Left lung (tissue), 10 donors: ENCODE results near the gene MYBBP1A. TPM values are rescaled to one million over a fixed set of nuclear protein-coding genes. Genes with fewer than 3 reads are reported as not detected.
A peak's percentile ranks its signal among the peaks of the same experiment; 100 is the strongest.

Experiments used
- ATAC-seq: fragments of 200-7000 bp; cut with Tn5 transposase; one replicate; pipeline ENCODE4 v1.9.1; 2020; ENCODE audit warnings: moderate library complexity
- DNase-seq, 4 donors: peaks; one replicate each; pipeline ENCODE4 v3.0.0-alpha.2; 2013 to 2020
- H3K27ac ChIP-seq, 2 donors: fragments of 200-600 bp; sonication (generic) in 1 of 2; one replicate each; pipeline versions ENCODE4 v1.5.0 to v1.8.0; 2020 to 2021
- H3K27me3 ChIP-seq, 2 donors: fragments of 200-600 bp; sonication (generic) in 1 of 2; one replicate each; pipeline versions ENCODE4 v1.5.0 to v1.8.0; 2020 to 2021
- H3K36me3 ChIP-seq, 2 donors: fragments of 200-600 bp; sonication (generic) in 1 of 2; one replicate each; pipeline versions ENCODE4 v1.5.0 to v1.8.0; 2020 to 2021
- H3K4me1 ChIP-seq, 2 donors: fragments of 200-600 bp; one replicate each; pipeline ENCODE4 v1.8.0; 2021
- H3K4me3 ChIP-seq, 2 donors: fragments of 200-600 bp; sonication (generic) in 1 of 2; one replicate each; pipeline versions ENCODE4 v1.5.0 to v1.8.0; 2020 to 2021; ENCODE audit warnings: mild to moderate bottlenecking in 1 of 2
- H3K9me3 ChIP-seq, 2 donors: fragments of 200-600 bp; sonication (generic) in 1 of 2; one replicate each; pipeline versions ENCODE4 v1.5.0 to v1.8.0; 2020 to 2021
- CTCF ChIP-seq, 2 donors: fragments of 200-600 bp; sonication (generic) in 1 of 2; IDR thresholded peaks; one replicate each; pipeline versions ENCODE4 v1.5.0 to v1.8.0; 2021; ENCODE audit warnings: antibody characterized with exemption in 2 of 2
- intact Hi-C, 2 donors: fragments of 100-400 bp; cut with DNase I; formaldehyde crosslinking; loops; one replicate each; pipeline versions ENCODE4 v1.11.2 to v1.14.2; 2022
- polyA plus RNA-seq, 6 donors: library from polyadenylated mRNA; unstranded; fragments of 120-200 nt; gene quantifications; one replicate each; pipeline ENCODE4 v1.2.1, GENCODE V29; 2013; ENCODE audit not compliant: insufficient read length in 6 of 6
- total RNA-seq, 2 donors: library from RNA; stranded (reverse); fragmentation: NEBNext Ultra II Directional; extraction: Animal tissue kit (Norgen Biotek cat#: 25700); gene quantifications; one replicate each; pipeline ENCODE4 v1.2.1, GENCODE V29; 2021
- donor health status: DM: no; HTN: yes; CAD: no.
- donor health status: DM: no; HTN: no; CAD: no.

Gene MYBBP1A
- total and polyA plus RNA-seq, 8 donors = 28.6 to 53.8 (median 40.6) TPM

GRCh38 chr17:4562015-4562969, 7.1 kb upstream of the MYBBP1A start:
- Histone ChIP-seq H3K27me3 (no peaks in the 10 kb centered on the region), H3K4me3 (no peak overlapping the region), H3K9me3 (no peaks in the 10 kb centered on the region), H3K27ac (no peak overlapping the region), H3K36me3 (no peaks in the 10 kb centered on the region), H3K4me1 (peaks cover 0 to 8% of the 10 kb centered on the region in 2 donors)
- TF ChIP-seq CTCF (IDR thresholded peaks at IDR 0.05) = no peak
- intact Hi-C loops = no loop called here
- no peak for DNase-seq
- no peak for ATAC-seq

GRCh38 chr17:4560837-4561256, 5.7 kb upstream of the MYBBP1A start:
- Histone ChIP-seq H3K4me3 (no peak overlapping the region), H3K36me3 (no peaks in the 10 kb centered on the region), H3K4me1 (peaks cover 2 to 12% of the 10 kb centered on the region in 2 donors), H3K27me3 (no peaks in the 10 kb centered on the region), H3K27ac (no peak overlapping the region), H3K9me3 (no peaks in the 10 kb centered on the region)
- ATAC-seq (peak; percentile 10), DNase-seq (no peak)
- intact Hi-C loops = no loop called here
- TF ChIP-seq CTCF (IDR thresholded peaks at IDR 0.05) = no peak

- no peaks in the 10 kb centered on the region for H3K9me3 ChIP-seq
- no peak for TF ChIP-seq CTCF (IDR thresholded peaks at IDR 0.05)
- no peak within 1 kb of the TSS for H3K4me3 ChIP-seq
- H3K27ac ChIP-seq = no peak within 1 kb of the TSS
- DNase-seq = peak in 2 of 4 donors; percentile 67 to 69
- intact Hi-C loops = no loop called here
- peak; percentile 78 for ATAC-seq
- H3K4me1 ChIP-seq = peaks cover 3 to 11% of the 10 kb centered on the region in 2 donors
- H3K36me3 ChIP-seq = no peaks in the 10 kb centered on the region
- no peaks in the 10 kb centered on the region for H3K27me3 ChIP-seq
Measured at GRCh38 chr17:4560421-4560820, 5.2 kb upstream of the MYBBP1A start, which contains the start of gene GGT6. TSS of gene GGT6 (minus strand) at chr17:4560577. CDS start at chr17:4560521, 56 bp downstream.

GRCh38 chr17:4559966-4560365, 4.8 kb upstream of the MYBBP1A start:
- H3K27ac ChIP-seq = no peak overlapping the region
- peaks cover 3 to 8% of the 10 kb centered on the region in 2 donors for H3K4me1 ChIP-seq
- H3K36me3 ChIP-seq = no peaks in the 10 kb centered on the region
- no peak for TF ChIP-seq CTCF (IDR thresholded peaks at IDR 0.05)
- H3K9me3 ChIP-seq = no peaks in the 10 kb centered on the region
- H3K4me3 ChIP-seq = no peak overlapping the region
- H3K27me3 ChIP-seq = no peaks in the 10 kb centered on the region
- DNase-seq (no peak), ATAC-seq (peak; percentile 3)
- intact Hi-C loops = no loop called here

GRCh38 chr17:4559139-4559791, 4.1 kb upstream of the MYBBP1A start:
- intact Hi-C loops = no loop called here
- ATAC-seq (no peak), DNase-seq (no peak)
- H3K36me3 ChIP-seq = no peaks in the 10 kb centered on the region
- H3K4me3 ChIP-seq = no peak overlapping the region
- TF ChIP-seq CTCF (IDR thresholded peaks at IDR 0.05) = no peak
- H3K4me1 ChIP-seq = peaks cover 10 to 15% of the 10 kb centered on the region in 2 donors
- no peaks in the 10 kb centered on the region for H3K9me3 ChIP-seq
- H3K27ac ChIP-seq = no peak overlapping the region
- H3K27me3 ChIP-seq = no peaks in the 10 kb centered on the region
